Tibial nerve (tissue), 4 donors: Measurements from ENCODE around the gene CBLIF.

Experiments
- EP300 ChIP-seq, 2 donors: sonication (generic); formaldehyde crosslinking; IDR thresholded peaks; one replicate each; pipeline ENCODE4 v1.6.1; 2017; ENCODE audit warnings: antibody characterized with exemption in 2 of 2, mild to moderate bottlenecking in 1 of 2
- POLR2A ChIP-seq, 2 donors: fragments of 450-650 bp; IDR thresholded peaks; one replicate each; pipeline ENCODE4 v1.6.1; 2017; ENCODE audit warnings: antibody characterized with exemption in 2 of 2, mild to moderate bottlenecking in 2 of 2, moderate library complexity in 2 of 2
- TF ChIP-seq, protein P1 (sequence below), 5 experiments: fragments of 200-600 bp in 3 of 5; fragments of 450-650 bp in 2 of 5; sonication (generic) in 3 of 5; IDR thresholded peaks; one replicate each; pipeline ENCODE4 v1.5.1; 2016 to 2019; ENCODE audit warnings: antibody characterized with exemption in 5 of 5, mild to moderate bottlenecking in 3 of 5, moderate library complexity in 2 of 5

DNA sequence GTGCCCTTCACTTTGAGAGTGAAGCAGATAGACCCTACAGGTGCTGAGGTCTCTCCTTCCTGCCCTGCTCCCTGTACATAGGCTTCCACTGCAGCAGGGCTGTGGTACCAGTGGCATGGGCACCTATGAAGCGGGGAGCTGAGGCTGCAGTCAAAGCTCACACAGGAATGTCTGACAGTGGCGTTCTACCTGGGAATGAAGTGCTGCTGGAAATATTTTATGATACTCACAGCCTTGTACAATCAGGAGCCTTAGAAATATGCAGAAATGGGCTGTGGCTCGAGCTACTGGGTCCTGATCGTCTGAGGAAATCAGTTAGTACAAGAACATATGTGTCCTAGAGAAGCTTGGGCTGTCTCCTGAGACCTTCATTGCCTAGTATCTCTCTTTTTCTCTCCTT, 59.5 kb downstream of the CBLIF start:
- TF ChIP-seq, protein P1, sequence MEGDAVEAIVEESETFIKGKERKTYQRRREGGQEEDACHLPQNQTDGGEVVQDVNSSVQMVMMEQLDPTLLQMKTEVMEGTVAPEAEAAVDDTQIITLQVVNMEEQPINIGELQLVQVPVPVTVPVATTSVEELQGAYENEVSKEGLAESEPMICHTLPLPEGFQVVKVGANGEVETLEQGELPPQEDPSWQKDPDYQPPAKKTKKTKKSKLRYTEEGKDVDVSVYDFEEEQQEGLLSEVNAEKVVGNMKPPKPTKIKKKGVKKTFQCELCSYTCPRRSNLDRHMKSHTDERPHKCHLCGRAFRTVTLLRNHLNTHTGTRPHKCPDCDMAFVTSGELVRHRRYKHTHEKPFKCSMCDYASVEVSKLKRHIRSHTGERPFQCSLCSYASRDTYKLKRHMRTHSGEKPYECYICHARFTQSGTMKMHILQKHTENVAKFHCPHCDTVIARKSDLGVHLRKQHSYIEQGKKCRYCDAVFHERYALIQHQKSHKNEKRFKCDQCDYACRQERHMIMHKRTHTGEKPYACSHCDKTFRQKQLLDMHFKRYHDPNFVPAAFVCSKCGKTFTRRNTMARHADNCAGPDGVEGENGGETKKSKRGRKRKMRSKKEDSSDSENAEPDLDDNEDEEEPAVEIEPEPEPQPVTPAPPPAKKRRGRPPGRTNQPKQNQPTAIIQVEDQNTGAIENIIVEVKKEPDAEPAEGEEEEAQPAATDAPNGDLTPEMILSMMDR (IDR thresholded peaks at IDR 0.05): no peak
- no peak for TF ChIP-seq EP300 (IDR thresholded peaks at IDR 0.05)
- TF ChIP-seq POLR2A (IDR thresholded peaks at IDR 0.05): no peak
